ENCODE measurements around the gene PPCDC. TPM values are rescaled to one million over a fixed set of nuclear protein-coding genes. Genes with fewer than 3 reads are reported as not detected.

Gene PPCDC
- polyA plus RNA-seq, 1 donor (not counting 4 experiments of a cell fraction or from before 2014, with no cell fraction given) = 11.9 TPM

GRCh38 chr15:75059607-75060006, 36.2 kb downstream of the PPCDC start:
- H3K4me3 ChIP-seq (ENCODE audit: control insufficient read depth in 2 of 3, extremely low read depth in 1 of 3, insufficient read depth in 2 of 3, low read depth in 1 of 3, low read length in 3 of 3) = no peak overlapping the region
- dilution Hi-C loops (cut with MboI; ENCODE audit: extremely low pct_ligation_motif_present, low sequenced_read_pairs) = no loop called here
- TF ChIP-seq EZH2 (IDR thresholded peaks at IDR 0.05; ENCODE audit: low read length) (no peak), CTCF (optimal IDR thresholded peaks at IDR 0.05 in 1 of 3, IDR thresholded peaks at IDR 0.05 in 1 of 3, conservative IDR thresholded peaks at IDR 0.05 in 1 of 3; ENCODE audit: extremely low read depth in 1 of 3, insufficient read depth in 2 of 3, low read length in 3 of 3) (no peak)
- no peak overlapping the region for H3K4me2 ChIP-seq (ENCODE audit: control insufficient read depth, extremely low read depth, insufficient read depth, low read depth, low read length)
- DNase-seq (ENCODE audit: low read depth, low spot score) (no peak), FAIRE-seq (no peak)
- H3K36me3 ChIP-seq (ENCODE audit: control insufficient read depth in 2 of 2, extremely low read depth in 1 of 2, insufficient read depth in 2 of 2, low read length in 2 of 2) = no peaks in the 10 kb centered on the region
- H4K20me1 ChIP-seq (ENCODE audit: control insufficient read depth, extremely low read depth, insufficient read depth, low read length) = no peaks in the 10 kb centered on the region
- no peaks in the 10 kb centered on the region for H3K27me3 ChIP-seq (ENCODE audit: control insufficient read depth, extremely low read depth, insufficient read depth, low read length)
- H3K27ac ChIP-seq (ENCODE audit: control insufficient read depth, insufficient read depth, low read length) = no peak overlapping the region
- H3K9me3 ChIP-seq (ENCODE audit: control insufficient read depth, low read depth, low read length) = no peaks in the 10 kb centered on the region
- H3K4me1 ChIP-seq (ENCODE audit: control insufficient read depth, extremely low read depth, insufficient read depth, low read length) = peaks cover 10% of the 10 kb centered on the region
- H3K79me2 ChIP-seq (ENCODE audit: control insufficient read depth, insufficient read depth, low read length) = no peaks in the 10 kb centered on the region
- no peaks in the 10 kb centered on the region for H3K9me1 ChIP-seq (ENCODE audit: control insufficient read depth, extremely low read depth, insufficient read depth, low read length)
- H2AFZ ChIP-seq (ENCODE audit: control insufficient read depth, low read length) = no peak overlapping the region
- H3K9ac ChIP-seq (ENCODE audit: control insufficient read depth, extremely low read depth, insufficient read depth, low read length) = no peak overlapping the region

GRCh38 chr15:75061272-75061671, 37.9 kb downstream of the PPCDC start:
- Histone ChIP-seq H3K27ac (ENCODE audit: control insufficient read depth, insufficient read depth, low read length) (no peak overlapping the region), H3K9me1 (ENCODE audit: control insufficient read depth, extremely low read depth, insufficient read depth, low read length) (no peaks in the 10 kb centered on the region), H3K9ac (ENCODE audit: control insufficient read depth, extremely low read depth, insufficient read depth, low read length) (no peak overlapping the region), H3K4me3 (ENCODE audit: control insufficient read depth in 2 of 3, extremely low read depth in 1 of 3, insufficient read depth in 2 of 3, low read depth in 1 of 3, low read length in 3 of 3) (no peak overlapping the region), H3K36me3 (ENCODE audit: control insufficient read depth in 2 of 2, extremely low read depth in 1 of 2, insufficient read depth in 2 of 2, low read length in 2 of 2) (no peaks in the 10 kb centered on the region), H3K9me3 (ENCODE audit: control insufficient read depth, low read depth, low read length) (no peaks in the 10 kb centered on the region), H3K4me1 (ENCODE audit: control insufficient read depth, extremely low read depth, insufficient read depth, low read length) (peaks cover 16% of the 10 kb centered on the region), H2AFZ (ENCODE audit: control insufficient read depth, low read length) (no peak overlapping the region), H3K79me2 (ENCODE audit: control insufficient read depth, insufficient read depth, low read length) (no peaks in the 10 kb centered on the region), H3K4me2 (ENCODE audit: control insufficient read depth, extremely low read depth, insufficient read depth, low read depth, low read length) (no peak overlapping the region), H3K27me3 (ENCODE audit: control insufficient read depth, extremely low read depth, insufficient read depth, low read length) (no peaks in the 10 kb centered on the region), H4K20me1 (ENCODE audit: control insufficient read depth, extremely low read depth, insufficient read depth, low read length) (no peaks in the 10 kb centered on the region)
- dilution Hi-C loops (cut with MboI; ENCODE audit: extremely low pct_ligation_motif_present, low sequenced_read_pairs) = no loop called here
- TF ChIP-seq CTCF (optimal IDR thresholded peaks at IDR 0.05 in 1 of 3, IDR thresholded peaks at IDR 0.05 in 1 of 3, conservative IDR thresholded peaks at IDR 0.05 in 1 of 3; ENCODE audit: extremely low read depth in 1 of 3, insufficient read depth in 2 of 3, low read length in 3 of 3) (no peak), EZH2 (IDR thresholded peaks at IDR 0.05; ENCODE audit: low read length) (no peak)
- DNase-seq (ENCODE audit: low read depth, low spot score) = no peak
- no peak for FAIRE-seq

All from keratinocyte (primary cell).